ENCODE data around the gene VOPP1. TPM values are rescaled to one million over a fixed set of nuclear protein-coding genes. Genes with fewer than 3 reads are reported as not detected.

The VOPP1 gene
- total and polyA plus RNA-seq, 12 donors = 9.3 to 42.9 (median 22.8) TPM

- H3K9me3 ChIP-seq = no peaks in the 10 kb centered on the region
- TF ChIP-seq CTCF (IDR thresholded peaks at IDR 0.05) = no peak
- H3K4me3 ChIP-seq = no peak overlapping the region
- DNase-seq = no peak
- H3K4me1 ChIP-seq = peaks cover 0 to 59% (median 47%) of the 10 kb centered on the region in 9 donors
- ATAC-seq = no peak
- no peaks in the 10 kb centered on the region for H3K36me3 ChIP-seq
- no peaks in the 10 kb centered on the region for H3K27me3 ChIP-seq
- intact Hi-C loops (cut with DNase I) = no loop called here
- WGBS, 2 donors = 83 to 87% methylated on average over 3 of the region's 3 CpGs
- no peak overlapping the region for H3K27ac ChIP-seq
Measured at GRCh38 chr7:55567571-55567970, 4.7 kb downstream of the VOPP1 start.

- no peaks in the 10 kb centered on the region for H3K36me3 ChIP-seq
- H3K27me3 ChIP-seq = no peaks in the 10 kb centered on the region
- no peak for ATAC-seq
- DNase-seq = no peak
- TF ChIP-seq CTCF (IDR thresholded peaks at IDR 0.05) = no peak
- peaks cover 0 to 67% (median 39%) of the 10 kb centered on the region in 9 donors for H3K4me1 ChIP-seq
- 71 to 85% methylated on average over 3 of the region's 3 CpGs for WGBS, 2 donors
- intact Hi-C loops (cut with DNase I) = no loop called here
- no peak overlapping the region for H3K27ac ChIP-seq
- no peaks in the 10 kb centered on the region for H3K9me3 ChIP-seq
- H3K4me3 ChIP-seq = no peak overlapping the region
Measured at GRCh38 chr7:55565681-55566080, 6.6 kb downstream of the VOPP1 start.

DNA sequence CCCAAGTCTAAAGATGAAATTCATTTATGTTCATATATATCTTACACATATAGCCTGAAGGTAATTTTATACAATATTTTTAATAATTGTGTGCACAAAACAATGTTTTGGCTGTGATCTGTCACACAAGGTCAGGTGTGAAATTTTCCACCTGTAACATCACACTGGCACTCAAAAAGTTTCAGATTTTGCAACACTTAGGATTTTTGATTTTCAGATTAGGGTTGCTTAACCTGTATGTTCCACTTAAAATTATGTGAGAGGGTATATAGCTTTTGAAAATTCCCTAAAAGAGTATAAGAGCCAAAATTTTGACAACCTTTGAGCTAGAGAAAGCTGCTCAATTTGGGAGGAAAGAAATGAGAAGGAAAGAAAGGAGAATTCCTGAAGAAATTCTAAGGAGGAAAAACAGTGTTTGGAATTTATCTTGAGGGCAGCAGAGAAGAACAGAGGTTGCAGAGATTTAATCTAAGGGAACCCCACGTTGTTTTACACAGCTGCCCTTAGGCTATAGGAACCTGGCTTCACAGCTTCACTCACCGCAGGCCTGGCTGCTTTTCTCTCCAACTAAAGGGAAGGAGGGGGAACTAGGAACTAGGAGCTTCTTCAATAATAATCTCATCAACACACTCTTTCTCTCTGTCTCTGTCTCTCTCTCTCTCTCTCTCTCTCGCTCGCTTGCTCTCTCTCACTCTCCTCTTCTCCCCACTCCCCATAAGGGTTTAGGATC lies 8.5 kb downstream of the VOPP1 start:
- TF ChIP-seq CTCF (IDR thresholded peaks at IDR 0.05) = no peak
- Histone ChIP-seq H3K27ac (no peak overlapping the region), H3K9me3 (no peaks in the 10 kb centered on the region), H3K4me3 (no peak overlapping the region), H3K4me1 (peaks cover 0 to 55% (median 21%) of the 10 kb centered on the region in 9 donors), H3K36me3 (no peaks in the 10 kb centered on the region), H3K27me3 (no peaks in the 10 kb centered on the region)
- ATAC-seq = no peak
- intact Hi-C loops (cut with DNase I) = no loop called here
- WGBS, 2 donors = 53 to 73% methylated on average over 4 of the region's 4 CpGs
- no peak for DNase-seq

DNA sequence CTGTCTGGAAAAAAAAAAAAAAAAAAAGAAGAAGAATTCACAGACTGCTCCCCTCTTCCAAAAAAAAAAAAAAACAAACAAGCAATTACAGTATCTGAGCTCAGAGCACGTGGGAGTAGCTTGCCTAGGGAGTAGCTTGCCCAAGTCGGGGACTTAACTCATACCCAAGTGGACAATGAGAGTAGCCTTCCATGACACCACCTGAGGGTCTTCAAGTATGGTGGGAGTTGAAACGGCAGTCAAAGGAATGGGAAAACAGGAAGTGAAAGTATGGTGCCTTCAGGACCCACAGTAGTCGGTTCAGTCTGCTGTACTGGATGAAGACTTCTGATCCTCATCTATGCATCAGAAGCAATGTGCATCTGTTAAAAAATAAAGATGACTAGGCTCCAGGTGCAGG lies 10.6 kb downstream of the VOPP1 start:
- no peak for ATAC-seq
- 83 to 85% methylated on average over 4 of the region's 4 CpGs for WGBS, 2 donors
- intact Hi-C loops (cut with DNase I) = no loop called here
- Histone ChIP-seq H3K27ac (no peak overlapping the region), H3K4me3 (no peak overlapping the region), H3K27me3 (no peaks in the 10 kb centered on the region), H3K4me1 (peaks cover 0 to 59% (median 14%) of the 10 kb centered on the region in 9 donors), H3K9me3 (no peaks in the 10 kb centered on the region), H3K36me3 (no peaks in the 10 kb centered on the region)
- DNase-seq = no peak
- no peak for TF ChIP-seq CTCF (IDR thresholded peaks at IDR 0.05)
